ENCODE measurements around the gene THSD7B.
"Not testable (repeated sequence)": the region's sequence is repeated elsewhere in the genome, so short reads cannot be mapped to it uniquely, and the experiment has no call there.

THSD7B gene

GRCh38 chr2:137638932-137639331, 873.6 kb downstream of the THSD7B start:
- no peak for DNase-seq

- no peak for DNase-seq
These were observed 879.4 kb downstream of the THSD7B start for GRCh38 chr2:137644731-137645130.

GRCh38 chr2:137654046-137654445, 888.7 kb downstream of the THSD7B start:
- DNase-seq = no peak

- DNase-seq = no peak
These were observed 890.5 kb downstream of the THSD7B start for GRCh38 chr2:137655814-137656213.

- DNase-seq = no peak
These were observed 893.1 kb downstream of the THSD7B start for GRCh38 chr2:137658433-137658832.

GRCh38 chr2:137659616-137660015, 894.3 kb downstream of the THSD7B start:
- DNase-seq = peak; percentile 28

GRCh38 chr2:137670111-137670510, 904.8 kb downstream of the THSD7B start:
- DNase-seq = no peak

GRCh38 chr2:137672989-137673552, 907.7 kb downstream of the THSD7B start:
- DNase-seq = no peak

GRCh38 chr2:137674991-137675390, 909.6 kb downstream of the THSD7B start:
- no peak for DNase-seq

GRCh38 chr2:137675584-137676327, 910.4 kb downstream of the THSD7B start:
- DNase-seq = no peak

GRCh38 chr2:137676346-137676745, 911.0 kb downstream of the THSD7B start:
- DNase-seq = no peak

- no peak for DNase-seq
These were observed 912.1 kb downstream of the THSD7B start for GRCh38 chr2:137677466-137677865.

- no peak for DNase-seq
These were observed 924.2 kb downstream of the THSD7B start for GRCh38 chr2:137689549-137689948.

- DNase-seq = no peak
These were observed 928.2 kb downstream of the THSD7B start for GRCh38 chr2:137693534-137693933.

GRCh38 chr2:137696916-137697315, 931.6 kb downstream of the THSD7B start:
- DNase-seq = no peak

- DNase-seq = not testable (repeated sequence)
These were observed 934.9 kb downstream of the THSD7B start for GRCh38 chr2:137700250-137700649.

- no peak for DNase-seq
These were observed 935.3 kb downstream of the THSD7B start for GRCh38 chr2:137700681-137701080.

- DNase-seq = no peak
These were observed 940.0 kb downstream of the THSD7B start for GRCh38 chr2:137705296-137705695.

GRCh38 chr2:137706786-137707613, 941.7 kb downstream of the THSD7B start:
- no peak for DNase-seq

- no peak for DNase-seq
These were observed 943.0 kb downstream of the THSD7B start for GRCh38 chr2:137708311-137708710.

GRCh38 chr2:137715731-137716191, 950.4 kb downstream of the THSD7B start:
- no peak for DNase-seq

- DNase-seq = no peak
These were observed 953.4 kb downstream of the THSD7B start for GRCh38 chr2:137718786-137719185.

GRCh38 chr2:137721733-137722132, 956.4 kb downstream of the THSD7B start:
- no peak for DNase-seq

GRCh38 chr2:137724912-137725311, 959.6 kb downstream of the THSD7B start:
- DNase-seq = no peak
